HL-60 (cell line): Measurements from ENCODE around the gene D2HGDH.

Source experiments
- POLR2AphosphoS5 ChIP-seq: IDR thresholded peaks from 2 replicates; pipeline ENCODE4 v1.6.1; 2012; ENCODE audit warnings: low read depth
- SPI1 ChIP-seq: IDR thresholded peaks from 2 replicates; pipeline ENCODE4 v1.6.1; 2012; ENCODE audit warnings: low read depth, mild to moderate bottlenecking, borderline replicate concordance
- TF ChIP-seq, protein P1 (sequence below): IDR thresholded peaks from 2 replicates; pipeline ENCODE4 v1.6.1; 2012; ENCODE audit warnings: low read depth; ENCODE audit not compliant: insufficient replicate concordance
- TF ChIP-seq, protein P2 (sequence below): IDR thresholded peaks from one replicate; pipeline ENCODE4 v1.5.1; 2011; ENCODE audit warnings: low read length, control low read depth, inconsistent platforms; ENCODE audit not compliant: insufficient read depth

DNA sequence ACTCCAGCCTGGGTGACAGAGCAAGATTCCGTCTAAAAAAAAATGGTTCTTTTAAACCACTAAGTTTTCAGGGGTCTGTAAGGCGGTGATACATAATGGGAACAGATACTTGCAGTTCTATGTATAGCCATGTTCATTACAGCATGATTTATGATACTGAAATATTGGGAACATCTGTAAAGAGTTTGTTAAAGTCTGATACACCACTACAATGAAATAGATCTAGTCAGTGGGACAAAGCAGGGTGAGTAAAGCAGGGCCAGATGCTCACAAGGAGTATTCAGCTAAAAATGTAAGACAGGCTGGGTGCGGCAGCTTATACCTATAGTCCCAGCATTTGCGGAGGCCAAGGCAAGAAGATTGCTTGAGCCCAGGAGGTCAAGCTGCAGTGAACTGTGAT is 38.8 kb upstream of the D2HGDH start:
- TF ChIP-seq, protein P1, sequence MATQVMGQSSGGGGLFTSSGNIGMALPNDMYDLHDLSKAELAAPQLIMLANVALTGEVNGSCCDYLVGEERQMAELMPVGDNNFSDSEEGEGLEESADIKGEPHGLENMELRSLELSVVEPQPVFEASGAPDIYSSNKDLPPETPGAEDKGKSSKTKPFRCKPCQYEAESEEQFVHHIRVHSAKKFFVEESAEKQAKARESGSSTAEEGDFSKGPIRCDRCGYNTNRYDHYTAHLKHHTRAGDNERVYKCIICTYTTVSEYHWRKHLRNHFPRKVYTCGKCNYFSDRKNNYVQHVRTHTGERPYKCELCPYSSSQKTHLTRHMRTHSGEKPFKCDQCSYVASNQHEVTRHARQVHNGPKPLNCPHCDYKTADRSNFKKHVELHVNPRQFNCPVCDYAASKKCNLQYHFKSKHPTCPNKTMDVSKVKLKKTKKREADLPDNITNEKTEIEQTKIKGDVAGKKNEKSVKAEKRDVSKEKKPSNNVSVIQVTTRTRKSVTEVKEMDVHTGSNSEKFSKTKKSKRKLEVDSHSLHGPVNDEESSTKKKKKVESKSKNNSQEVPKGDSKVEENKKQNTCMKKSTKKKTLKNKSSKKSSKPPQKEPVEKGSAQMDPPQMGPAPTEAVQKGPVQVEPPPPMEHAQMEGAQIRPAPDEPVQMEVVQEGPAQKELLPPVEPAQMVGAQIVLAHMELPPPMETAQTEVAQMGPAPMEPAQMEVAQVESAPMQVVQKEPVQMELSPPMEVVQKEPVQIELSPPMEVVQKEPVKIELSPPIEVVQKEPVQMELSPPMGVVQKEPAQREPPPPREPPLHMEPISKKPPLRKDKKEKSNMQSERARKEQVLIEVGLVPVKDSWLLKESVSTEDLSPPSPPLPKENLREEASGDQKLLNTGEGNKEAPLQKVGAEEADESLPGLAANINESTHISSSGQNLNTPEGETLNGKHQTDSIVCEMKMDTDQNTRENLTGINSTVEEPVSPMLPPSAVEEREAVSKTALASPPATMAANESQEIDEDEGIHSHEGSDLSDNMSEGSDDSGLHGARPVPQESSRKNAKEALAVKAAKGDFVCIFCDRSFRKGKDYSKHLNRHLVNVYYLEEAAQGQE: no peak
- no peak for TF ChIP-seq POLR2AphosphoS5
- TF ChIP-seq, protein P2, sequence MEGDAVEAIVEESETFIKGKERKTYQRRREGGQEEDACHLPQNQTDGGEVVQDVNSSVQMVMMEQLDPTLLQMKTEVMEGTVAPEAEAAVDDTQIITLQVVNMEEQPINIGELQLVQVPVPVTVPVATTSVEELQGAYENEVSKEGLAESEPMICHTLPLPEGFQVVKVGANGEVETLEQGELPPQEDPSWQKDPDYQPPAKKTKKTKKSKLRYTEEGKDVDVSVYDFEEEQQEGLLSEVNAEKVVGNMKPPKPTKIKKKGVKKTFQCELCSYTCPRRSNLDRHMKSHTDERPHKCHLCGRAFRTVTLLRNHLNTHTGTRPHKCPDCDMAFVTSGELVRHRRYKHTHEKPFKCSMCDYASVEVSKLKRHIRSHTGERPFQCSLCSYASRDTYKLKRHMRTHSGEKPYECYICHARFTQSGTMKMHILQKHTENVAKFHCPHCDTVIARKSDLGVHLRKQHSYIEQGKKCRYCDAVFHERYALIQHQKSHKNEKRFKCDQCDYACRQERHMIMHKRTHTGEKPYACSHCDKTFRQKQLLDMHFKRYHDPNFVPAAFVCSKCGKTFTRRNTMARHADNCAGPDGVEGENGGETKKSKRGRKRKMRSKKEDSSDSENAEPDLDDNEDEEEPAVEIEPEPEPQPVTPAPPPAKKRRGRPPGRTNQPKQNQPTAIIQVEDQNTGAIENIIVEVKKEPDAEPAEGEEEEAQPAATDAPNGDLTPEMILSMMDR: no peak
- no peak for TF ChIP-seq SPI1
